Measurements from ENCODE around the gene WNK1. TPM values are rescaled to one million over a fixed set of nuclear protein-coding genes. Genes with fewer than 3 reads are reported as not detected.

The WNK1 gene
- total RNA-seq, 1 experiment from 2014 or later: 117 TPM

GRCh38 chr12:938810-939209 is 186.4 kb downstream of the WNK1 start:
- Mint-ChIP-seq H3K36me3 (ENCODE audit: insufficient read depth in 1 of 3, low read depth in 3 of 3) (peaks cover 10 to 45% (median 36%) of the 10 kb centered on the region in 3 experiments; a peak in 6 of 7 replicates), H3K9me3 (no peaks in the 10 kb centered on the region), H3K4me1 (no peaks in the 10 kb centered on the region), H3K27ac (peak overlapping the region in 1 of 3 experiments; percentile 43; a peak in 2 of 7 replicates), H3K27me3 (ENCODE audit: low read depth) (no peaks in the 10 kb centered on the region), H3K4me3 (no peak overlapping the region)
- Histone ChIP-seq H3K56ac (ENCODE audit: insufficient read length, low read depth, low read length) (no peak overlapping the region), H3K18ac (ENCODE audit: insufficient read length, low read depth, low read length) (no peak overlapping the region), H2AK5ac (ENCODE audit: insufficient read length, low read length) (no peak overlapping the region), H3K14ac (ENCODE audit: insufficient read depth, low read length) (no peak overlapping the region), H3K27ac (ENCODE audit: insufficient read length, low read depth, low read length) (no peak overlapping the region), H4K91ac (ENCODE audit: insufficient read length, low read depth, low read length) (no peak overlapping the region), H4K5ac (ENCODE audit: insufficient read length, low read depth, low read length) (no peak overlapping the region), H3K27me3 (ENCODE audit: insufficient read depth, low read length) (no peaks in the 10 kb centered on the region), H3K9ac (ENCODE audit: extremely low read depth, insufficient read length, low read length) (no peak overlapping the region), H2BK5ac (ENCODE audit: insufficient read length, low read length) (no peak overlapping the region), H3K79me1 (ENCODE audit: insufficient read depth, low read depth, low read length, poor library complexity, severe bottlenecking) (peaks cover 3% of the 10 kb centered on the region), H3K79me2 (ENCODE audit: insufficient read depth, low read length) (no peaks in the 10 kb centered on the region; the same call in 1 of the 2 replicates), H3K23ac (ENCODE audit: insufficient read length, low read depth, low read length) (no peak overlapping the region), H2BK12ac (ENCODE audit: insufficient read length, low read depth, low read length) (no peak overlapping the region), H3K23me2 (ENCODE audit: insufficient read length, low read depth, low read length, poor library complexity, severe bottlenecking) (no peaks in the 10 kb centered on the region), H3T11ph (ENCODE audit: low read length) (no peak overlapping the region), H2BK20ac (ENCODE audit: low read depth, low read length, poor library complexity, severe bottlenecking) (no peak overlapping the region), H4K20me1 (ENCODE audit: control insufficient read depth, insufficient read depth, insufficient read length) (no peaks in the 10 kb centered on the region), H2AFZ (ENCODE audit: low read length) (no peak overlapping the region), H3K4ac (ENCODE audit: low read depth, low read length) (no peak overlapping the region), H4K8ac (replicated peaks; ENCODE audit: insufficient read length, low read depth, low read length) (no peak overlapping the region), H3K4me1 (ENCODE audit: insufficient read depth, low read length) (no peaks in the 10 kb centered on the region), H2BK15ac (ENCODE audit: low read depth, low read length) (no peak overlapping the region), H3K9me3 (ENCODE audit: control insufficient read depth, low read depth, low read length) (no peaks in the 10 kb centered on the region), H2BK120ac (ENCODE audit: low read depth, low read length, poor library complexity, severe bottlenecking) (no peak overlapping the region), H3K4me2 (ENCODE audit: insufficient read depth, insufficient read length, low read length) (no peak overlapping the region)
- DNase-seq: no peak
- no CpG with 5 or more reads among the region's 3 CpGs for WGBS (ENCODE audit: extremely low coverage, insufficient read length, low lambda C conversion rate)
- TF ChIP-seq CTCF (conservative IDR thresholded peaks at IDR 0.05): no peak

All from H9 (cell line).